IgD-negative memory B cell (primary cell): ENCODE data around the gene PCAT7. TPM values are rescaled to one million over a fixed set of nuclear protein-coding genes. Genes with fewer than 3 reads are reported as not detected.
"Not testable (repeated sequence)": the region's sequence is repeated elsewhere in the genome, so short reads cannot be mapped to it uniquely, and the experiment has no call there.

Source experiments
- H3K27ac Mint-ChIP-seq, 3 donors: one replicate each; pipeline ENCODE4 v1.8.0; 2020 to 2022; ENCODE audit warnings: mild to moderate bottlenecking in 3 of 3, mixed read lengths in 3 of 3, moderate library complexity in 1 of 3
- H3K27me3 Mint-ChIP-seq: one replicate; pipeline ENCODE4 v1.8.0; 2021; ENCODE audit warnings: mixed read lengths
- H3K36me3 Mint-ChIP-seq: one replicate; pipeline ENCODE4 v1.8.0; 2020; ENCODE audit warnings: mild to moderate bottlenecking, mixed read lengths
- H3K4me1 Mint-ChIP-seq, 3 donors: one replicate each; pipeline ENCODE4 v1.8.0; 2020 to 2022; ENCODE audit warnings: mixed read lengths in 3 of 3, mild to moderate bottlenecking in 1 of 3
- H3K4me3 Mint-ChIP-seq, 4 donors: one replicate each; pipeline ENCODE4 v1.8.0; 2020 to 2022; ENCODE audit warnings: mild to moderate bottlenecking in 4 of 4, mixed read lengths in 4 of 4, moderate library complexity in 3 of 4
- H3K9me3 Mint-ChIP-seq, 3 donors: one replicate each; pipeline ENCODE4 v1.8.0; 2020 to 2021; ENCODE audit warnings: mixed read lengths in 3 of 3, mild to moderate bottlenecking in 1 of 3
- polyA plus RNA-seq: library from polyadenylated mRNA; unstranded; fragments of 300-500 nt; fragmentation: Illumina TruSeq; gene quantifications from one replicate; pipeline ENCODE4 v1.2.3, GENCODE V29; 2021

The PCAT7 gene
- not detected for polyA plus RNA-seq

DNA sequence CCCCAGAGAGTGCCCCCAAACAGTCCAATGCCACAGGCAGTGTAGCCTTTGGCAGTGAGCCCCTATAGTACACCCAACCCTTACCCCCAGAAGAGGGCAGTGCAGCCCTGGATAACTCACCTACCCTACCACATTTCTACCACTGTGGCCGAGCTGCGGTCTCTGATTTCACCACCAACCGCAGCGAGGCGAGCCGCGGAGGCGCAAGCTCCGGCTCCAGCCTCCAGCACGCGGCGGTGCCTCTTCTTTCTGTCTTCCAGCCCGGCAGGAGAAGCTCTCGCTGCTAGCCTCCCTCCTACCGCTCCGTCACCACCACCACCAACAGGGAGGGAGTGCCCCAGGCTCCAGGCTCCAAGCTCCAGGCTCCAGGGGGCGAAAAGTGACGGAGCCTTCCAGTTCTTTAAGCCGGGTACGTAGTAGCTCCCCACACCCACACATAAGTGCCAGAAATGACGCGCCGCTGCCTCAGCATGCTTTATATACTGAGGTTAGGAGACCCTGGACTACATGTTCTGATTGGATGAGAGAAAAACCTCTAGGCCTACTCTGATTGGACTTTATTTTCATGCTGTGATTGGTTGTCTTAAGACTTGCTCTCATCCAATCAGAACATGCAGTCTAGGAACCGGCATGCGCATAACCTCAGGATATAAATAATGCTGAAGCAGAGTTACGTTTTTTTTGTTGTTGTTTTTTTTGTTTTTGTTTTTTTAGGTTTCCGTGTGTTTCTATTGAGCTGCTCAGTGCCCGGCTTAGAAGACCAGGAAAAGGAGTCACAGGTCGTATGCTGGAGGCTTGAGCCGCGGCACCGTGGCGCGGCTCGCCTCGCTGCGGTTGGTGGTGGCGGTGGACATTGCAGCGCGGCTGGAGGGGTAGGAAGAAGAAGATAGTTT, at the start of gene PCAT7:
TSS of gene PCAT7 (plus strand) at position 645 of the 893 bp plus-strand sequence.
- H3K27me3 Mint-ChIP-seq: peaks cover 15% of the 10 kb centered on the region
- H3K27ac Mint-ChIP-seq: no peak within 1 kb of the TSS
- no peaks in the 10 kb centered on the region for H3K9me3 Mint-ChIP-seq
- H3K4me3 Mint-ChIP-seq: no peak within 1 kb of the TSS
- H3K36me3 Mint-ChIP-seq: no peaks in the 10 kb centered on the region
- no peaks in the 10 kb centered on the region for H3K4me1 Mint-ChIP-seq

DNA sequence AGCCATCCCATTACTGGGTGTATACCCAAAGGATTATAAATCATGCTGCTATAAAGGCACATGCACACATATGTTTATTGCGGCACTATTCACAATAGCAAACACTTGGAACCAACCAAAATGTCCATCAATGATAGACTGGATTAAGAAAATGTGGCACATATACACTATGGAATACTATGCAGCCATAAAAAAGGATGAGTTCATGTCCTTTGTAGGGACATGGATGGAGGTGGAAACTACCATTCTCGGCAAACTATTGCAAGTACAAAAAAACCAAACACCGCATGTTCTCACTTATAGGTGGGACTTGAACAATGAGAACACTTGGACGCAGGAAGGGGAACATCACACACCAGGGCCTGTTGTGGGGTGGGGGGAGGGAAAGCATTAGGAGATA, 48.5 kb upstream of the PCAT7 start:
- peaks cover 13% of the 10 kb centered on the region for H3K27me3 Mint-ChIP-seq
- not testable (repeated sequence) for H3K27ac Mint-ChIP-seq, H3K4me3 Mint-ChIP-seq

DNA sequence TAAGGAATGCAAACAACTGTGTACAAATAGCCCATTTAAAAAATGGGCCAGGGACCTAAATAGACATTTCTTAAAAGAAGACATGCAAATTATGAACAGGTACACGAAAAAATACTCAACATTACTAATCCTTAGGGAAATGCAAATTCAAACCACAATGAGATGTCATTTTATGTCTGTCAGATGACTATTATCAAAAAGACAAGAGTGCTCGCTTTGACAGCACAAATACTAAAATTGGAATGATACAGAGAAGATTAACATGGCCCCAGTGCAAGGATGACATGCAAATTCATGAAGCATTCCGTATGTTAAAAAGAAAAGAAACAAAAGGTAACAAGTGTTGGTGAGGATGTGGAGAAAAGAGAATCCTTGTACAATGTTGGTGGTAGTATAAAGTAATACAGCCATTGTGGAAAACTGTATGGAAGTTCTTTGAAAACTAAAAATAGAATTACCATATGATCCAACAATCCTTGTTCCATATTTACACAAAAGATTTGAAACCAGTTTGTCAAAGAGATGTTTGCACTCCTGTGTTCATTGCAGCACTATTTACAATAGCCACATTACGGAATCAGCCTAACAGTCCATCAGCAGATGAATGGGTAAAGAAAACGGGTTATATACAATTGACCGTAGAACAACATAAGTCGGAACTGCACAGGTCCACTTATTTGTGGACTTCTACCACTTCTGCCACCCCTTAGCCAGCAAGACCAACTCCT, 47.2 kb upstream of the PCAT7 start:
- Mint-ChIP-seq H3K4me1 (peaks cover 0 to 1% (median 0%) of the 10 kb centered on the region in 3 donors), H3K27me3 (peaks cover 15% of the 10 kb centered on the region), H3K36me3 (no peaks in the 10 kb centered on the region), H3K9me3 (peaks cover 0 to 4% (median 1%) of the 10 kb centered on the region in 3 donors), H3K4me3 (no peak overlapping the region), H3K27ac (no peak overlapping the region)

More for the DNA sequence above, 48.5 kb upstream of the PCAT7 start:
- H3K4me1 Mint-ChIP-seq, H3K9me3 Mint-ChIP-seq, H3K36me3 Mint-ChIP-seq: not testable (repeated sequence)

DNA sequence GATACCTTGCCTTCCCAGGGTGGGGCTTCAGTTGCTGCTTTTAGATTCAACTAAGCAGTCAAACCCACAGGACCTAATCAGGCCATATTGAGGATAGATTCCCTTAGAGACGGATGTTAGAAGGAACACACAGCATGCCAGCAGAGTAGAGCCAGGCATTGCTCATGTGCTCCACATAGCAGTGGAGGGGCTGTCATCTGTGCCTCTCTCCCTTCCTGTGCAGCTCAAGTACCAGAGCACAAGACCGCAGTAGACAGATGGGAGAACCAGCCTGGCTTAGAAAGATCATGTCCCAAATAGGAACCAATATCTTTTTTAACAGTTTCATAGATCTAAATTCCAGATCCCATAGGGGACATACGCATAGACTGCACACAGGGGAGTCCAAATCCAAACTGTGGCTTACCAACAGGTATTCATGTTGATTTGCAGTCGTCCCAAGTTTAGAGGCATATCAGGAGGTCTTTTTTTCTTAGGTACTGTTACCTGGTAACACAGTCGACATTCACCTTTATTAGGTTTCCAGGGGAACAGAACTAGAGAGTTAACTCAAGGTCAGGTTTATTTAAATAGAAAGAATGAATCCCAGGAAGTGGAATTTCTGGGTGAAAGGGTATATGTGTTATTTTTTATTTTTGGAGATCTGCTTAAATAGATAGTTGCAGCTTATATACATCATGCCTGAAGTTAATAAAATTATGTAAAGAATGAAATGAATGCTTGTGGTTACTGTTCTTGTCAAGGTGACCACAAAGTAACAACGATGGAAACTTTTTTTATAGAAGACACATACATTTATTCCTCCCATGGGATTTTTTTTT, 43.5 kb upstream of the PCAT7 start:
- peaks cover 6% of the 10 kb centered on the region for H3K27me3 Mint-ChIP-seq
- peaks cover 0 to 1% (median 0%) of the 10 kb centered on the region in 3 donors for H3K9me3 Mint-ChIP-seq
- H3K4me3 Mint-ChIP-seq: no peak overlapping the region
- no peak overlapping the region for H3K27ac Mint-ChIP-seq
- no peaks in the 10 kb centered on the region for H3K36me3 Mint-ChIP-seq
- H3K4me1 Mint-ChIP-seq: peaks cover 0 to 1% (median 0%) of the 10 kb centered on the region in 3 donors

DNA sequence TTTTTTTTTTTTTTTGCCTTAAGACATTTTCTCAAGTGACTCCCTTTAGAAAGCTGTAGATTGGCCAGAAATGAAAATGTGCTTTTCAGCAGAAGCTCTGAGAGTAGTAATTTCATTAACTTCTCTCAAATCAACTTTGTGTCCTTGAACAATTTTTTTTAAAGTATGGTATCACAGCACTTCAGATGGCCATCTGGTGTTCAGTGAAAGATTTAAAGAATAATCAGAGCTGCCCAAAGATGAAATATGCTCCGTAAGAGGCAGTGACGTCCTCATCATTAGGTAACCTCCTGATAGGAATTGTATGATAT, 43.0 kb upstream of the PCAT7 start:
- peaks cover 0 to 1% (median 0%) of the 10 kb centered on the region in 3 donors for H3K9me3 Mint-ChIP-seq
- H3K27ac Mint-ChIP-seq: no peak overlapping the region
- H3K4me1 Mint-ChIP-seq: peaks cover 0 to 1% (median 0%) of the 10 kb centered on the region in 3 donors
- H3K4me3 Mint-ChIP-seq: no peak overlapping the region
- no peaks in the 10 kb centered on the region for H3K36me3 Mint-ChIP-seq
- H3K27me3 Mint-ChIP-seq: peaks cover 4% of the 10 kb centered on the region

DNA sequence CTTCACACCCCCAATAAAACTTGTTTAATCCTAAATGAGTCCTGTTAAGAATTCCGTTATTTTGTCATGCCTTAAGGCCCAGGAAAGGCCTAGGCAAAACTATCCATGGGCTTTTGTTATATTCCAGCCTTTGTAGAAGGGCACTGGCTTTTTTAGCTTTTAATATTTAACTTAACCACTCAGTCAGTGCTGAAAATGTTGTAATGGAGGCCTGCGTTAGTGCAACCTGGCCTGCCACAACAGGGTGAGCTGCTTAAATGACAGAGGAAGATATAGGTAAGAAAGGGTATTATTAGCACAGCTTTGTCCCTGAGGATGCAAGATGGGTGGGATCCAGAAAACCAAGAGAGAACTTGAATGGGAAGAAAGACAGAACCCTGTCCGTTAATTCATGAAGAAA, 40.2 kb upstream of the PCAT7 start:
- no peaks in the 10 kb centered on the region for H3K4me1 Mint-ChIP-seq
- no peak overlapping the region for H3K4me3 Mint-ChIP-seq
- no peaks in the 10 kb centered on the region for H3K36me3 Mint-ChIP-seq

DNA sequence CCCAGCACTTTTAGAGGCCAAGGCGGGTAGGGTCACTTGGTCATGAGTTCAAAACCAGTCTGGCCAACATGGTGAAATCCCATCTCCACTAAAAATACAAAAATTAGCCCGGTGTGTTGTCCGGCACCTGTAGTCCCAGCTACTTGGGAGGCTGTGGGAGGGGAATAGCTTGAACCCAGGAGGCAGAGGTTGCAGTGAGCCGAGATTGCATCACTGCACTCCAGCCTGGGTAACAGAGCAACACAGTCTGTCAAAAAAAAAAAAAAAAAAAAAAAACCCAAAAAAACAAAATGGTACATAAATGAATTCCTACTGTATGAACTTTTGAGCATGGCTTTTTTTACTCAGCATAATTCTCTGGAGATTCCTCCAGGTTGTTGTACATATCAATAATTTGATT, 37.6 kb upstream of the PCAT7 start:
- no peak overlapping the region for H3K4me3 Mint-ChIP-seq
- H3K27ac Mint-ChIP-seq: no peak overlapping the region
- H3K9me3 Mint-ChIP-seq: peaks cover 0 to 3% (median 1%) of the 10 kb centered on the region in 3 donors
- H3K27me3 Mint-ChIP-seq: peaks cover 3% of the 10 kb centered on the region
- no peaks in the 10 kb centered on the region for H3K4me1 Mint-ChIP-seq
- no peaks in the 10 kb centered on the region for H3K36me3 Mint-ChIP-seq

More for the DNA sequence above, 40.2 kb upstream of the PCAT7 start:
- H3K27ac Mint-ChIP-seq: no peak overlapping the region
- peaks cover 4% of the 10 kb centered on the region for H3K27me3 Mint-ChIP-seq
- H3K9me3 Mint-ChIP-seq: no peaks in the 10 kb centered on the region

DNA sequence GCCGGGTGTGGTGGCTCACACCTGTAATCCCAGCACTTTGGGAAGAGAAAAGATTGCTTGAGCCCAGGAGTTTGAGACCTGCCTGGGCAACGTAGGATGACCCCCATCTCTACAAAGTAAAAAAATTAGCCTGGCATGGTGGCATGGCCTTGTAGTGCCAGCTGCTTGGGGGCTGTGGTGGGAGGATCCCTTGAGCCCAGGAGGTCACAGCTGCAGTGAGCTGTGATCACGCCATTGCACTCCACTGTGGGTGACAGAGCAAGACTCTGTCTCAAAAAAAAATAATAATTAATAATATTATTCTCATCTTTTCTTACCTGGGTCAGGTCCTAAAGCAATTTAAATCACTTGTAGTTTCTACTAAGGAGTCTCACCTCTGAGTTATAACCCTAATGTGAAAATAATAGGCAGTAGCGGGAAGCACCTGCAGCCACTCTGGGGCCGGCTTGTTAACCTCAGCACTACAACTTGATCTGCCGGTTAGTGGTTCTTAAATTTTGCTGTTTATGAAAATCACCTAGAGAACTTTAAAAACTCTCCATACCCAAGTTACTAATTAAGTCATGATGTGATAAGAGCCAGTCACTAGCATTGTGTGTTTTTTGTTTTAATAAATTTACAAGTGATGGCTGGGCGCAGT, 29.4 kb upstream of the PCAT7 start:
- Mint-ChIP-seq H3K9me3 (peaks cover 0 to 1% (median 0%) of the 10 kb centered on the region in 3 donors), H3K27ac (no peak overlapping the region), H3K27me3 (peaks cover 6% of the 10 kb centered on the region)

DNA sequence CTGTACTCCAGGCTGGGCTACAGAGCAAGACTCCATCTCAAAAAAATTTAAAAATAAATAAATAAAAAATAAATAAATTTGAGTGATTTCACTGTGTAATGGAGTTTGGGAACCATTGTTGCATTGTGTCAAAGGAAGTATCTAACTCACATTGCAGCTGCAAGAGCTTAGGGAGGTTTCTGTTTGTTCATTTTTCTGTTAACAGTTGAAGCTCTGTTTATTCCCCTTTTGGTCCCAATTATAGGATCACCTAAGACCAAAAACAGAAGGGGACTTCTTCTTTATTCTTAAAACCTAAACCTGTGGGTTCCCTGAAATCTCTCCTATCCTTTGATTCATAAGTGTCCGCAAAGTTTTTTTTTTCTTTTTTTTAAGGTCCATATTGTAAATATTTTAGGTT, 28.6 kb upstream of the PCAT7 start:
- Mint-ChIP-seq H3K4me1 (no peaks in the 10 kb centered on the region), H3K27me3 (peaks cover 8% of the 10 kb centered on the region), H3K27ac (no peak overlapping the region), H3K9me3 (peaks cover 0 to 1% (median 1%) of the 10 kb centered on the region in 3 donors), H3K36me3 (no peaks in the 10 kb centered on the region), H3K4me3 (no peak overlapping the region)

More for the DNA sequence above, 29.4 kb upstream of the PCAT7 start:
- H3K36me3 Mint-ChIP-seq: no peaks in the 10 kb centered on the region
- no peak overlapping the region for H3K4me3 Mint-ChIP-seq
- no peaks in the 10 kb centered on the region for H3K4me1 Mint-ChIP-seq

DNA sequence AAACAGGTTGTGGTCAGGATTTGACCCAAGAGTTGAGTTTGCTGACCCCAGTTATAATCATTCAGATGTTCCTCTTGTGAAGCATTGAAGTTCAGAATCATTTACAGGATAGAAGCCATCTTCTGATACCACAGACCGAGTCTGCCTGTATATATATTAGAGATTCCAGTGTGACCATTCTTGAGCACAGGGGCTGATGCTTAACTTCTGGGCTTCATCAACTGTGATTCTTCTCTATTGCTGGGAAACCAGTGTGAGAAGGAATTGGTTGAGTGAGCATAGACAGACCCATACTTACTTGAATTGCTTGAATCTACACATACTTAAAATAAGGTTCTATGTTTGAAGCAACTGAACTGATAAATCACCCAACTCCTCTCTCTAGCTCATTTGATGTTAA, 27.9 kb upstream of the PCAT7 start:
- H3K4me3 Mint-ChIP-seq: no peak overlapping the region
- no peaks in the 10 kb centered on the region for H3K36me3 Mint-ChIP-seq
- no peaks in the 10 kb centered on the region for H3K4me1 Mint-ChIP-seq
- H3K27me3 Mint-ChIP-seq: peaks cover 9% of the 10 kb centered on the region
- H3K9me3 Mint-ChIP-seq: peaks cover 0 to 1% (median 0%) of the 10 kb centered on the region in 3 donors
- H3K27ac Mint-ChIP-seq: no peak overlapping the region

DNA sequence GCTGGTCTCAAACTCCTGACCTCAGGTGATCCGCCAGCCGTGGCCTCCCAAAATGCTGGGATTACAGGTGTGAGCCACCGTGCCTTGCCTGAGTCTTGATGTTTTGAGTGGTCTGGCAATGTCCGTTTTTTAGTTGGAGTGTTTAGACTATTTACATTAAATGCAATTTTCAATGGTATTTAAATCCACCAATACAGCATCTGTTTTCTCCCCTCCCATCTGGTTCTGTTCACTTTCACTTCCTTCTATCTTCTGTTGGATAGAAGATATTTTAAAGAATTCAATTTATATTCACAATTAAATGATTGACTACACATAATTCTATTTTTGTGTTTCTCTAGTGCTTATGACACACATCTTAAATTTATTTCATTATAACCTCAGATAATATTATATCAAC, 26.0 kb upstream of the PCAT7 start:
- Mint-ChIP-seq H3K9me3 (peaks cover 0 to 1% (median 0%) of the 10 kb centered on the region in 3 donors), H3K4me1 (no peaks in the 10 kb centered on the region), H3K27me3 (peaks cover 10% of the 10 kb centered on the region), H3K36me3 (no peaks in the 10 kb centered on the region), H3K4me3 (no peak overlapping the region), H3K27ac (no peak overlapping the region)

DNA sequence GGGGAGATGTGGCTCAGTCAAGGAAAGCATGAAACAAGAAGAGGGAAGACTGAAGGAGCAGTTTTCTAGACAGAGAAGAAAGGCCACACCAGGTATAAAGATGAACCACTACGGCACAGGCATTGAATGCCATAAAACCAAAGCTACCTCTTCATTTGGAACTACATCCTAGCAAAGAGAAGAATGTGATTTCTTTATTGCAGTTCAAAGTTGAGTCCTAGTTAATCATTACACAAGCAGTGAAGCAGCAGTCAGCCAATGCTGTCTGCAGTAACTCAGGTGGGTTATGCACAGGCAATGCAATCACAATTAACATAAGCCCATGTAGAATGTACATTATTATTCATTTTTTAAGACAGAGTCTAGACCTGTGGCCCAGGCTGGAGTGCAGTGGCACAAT, 21.7 kb upstream of the PCAT7 start:
- H3K9me3 Mint-ChIP-seq: peaks cover 0 to 1% (median 0%) of the 10 kb centered on the region in 3 donors
- no peak overlapping the region for H3K4me3 Mint-ChIP-seq
- no peak overlapping the region for H3K27ac Mint-ChIP-seq
- no peaks in the 10 kb centered on the region for H3K36me3 Mint-ChIP-seq
- H3K4me1 Mint-ChIP-seq: no peaks in the 10 kb centered on the region
- peaks cover 10% of the 10 kb centered on the region for H3K27me3 Mint-ChIP-seq

DNA sequence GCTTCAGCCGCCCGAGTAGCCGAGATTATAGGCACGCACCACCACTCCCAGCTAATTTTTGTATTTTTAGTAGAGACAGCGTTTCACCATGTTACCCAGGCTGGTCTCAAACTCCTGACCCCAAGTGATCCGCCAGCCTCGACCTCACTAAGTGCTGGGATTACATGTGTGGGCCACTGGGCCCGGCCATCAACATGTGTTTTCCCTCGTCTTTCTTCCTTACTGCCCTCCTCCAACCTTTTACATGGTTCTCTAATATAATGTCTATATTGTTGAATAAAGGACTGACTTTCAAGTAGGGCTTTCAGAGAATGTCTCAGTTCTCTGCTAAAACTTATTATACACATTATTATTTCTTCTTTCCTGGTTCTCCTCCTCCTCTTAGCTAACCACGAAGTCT, 21.3 kb upstream of the PCAT7 start:
- no peaks in the 10 kb centered on the region for H3K4me1 Mint-ChIP-seq
- peaks cover 0 to 1% (median 0%) of the 10 kb centered on the region in 3 donors for H3K9me3 Mint-ChIP-seq
- no peaks in the 10 kb centered on the region for H3K36me3 Mint-ChIP-seq
- H3K27ac Mint-ChIP-seq: no peak overlapping the region
- peaks cover 10% of the 10 kb centered on the region for H3K27me3 Mint-ChIP-seq
- H3K4me3 Mint-ChIP-seq: no peak overlapping the region

DNA sequence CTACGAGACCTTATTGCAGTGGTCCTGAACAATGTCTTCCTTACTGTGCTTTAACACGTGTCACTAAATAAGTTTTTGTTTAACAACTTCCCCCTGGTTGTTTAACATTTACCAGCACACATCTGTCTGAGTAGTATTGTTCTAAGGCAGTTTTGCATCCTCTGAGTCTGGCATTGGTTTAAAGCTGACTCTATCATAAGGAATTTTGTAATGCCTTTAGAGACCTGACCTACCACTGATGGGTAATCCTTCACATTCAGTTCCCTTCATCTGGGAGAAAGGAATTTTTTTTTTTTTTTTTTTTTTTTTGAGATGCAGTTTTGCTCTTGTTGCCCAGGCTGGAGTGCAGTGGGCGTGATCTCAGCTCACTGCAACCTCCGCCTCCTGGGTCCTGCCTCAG, 20.0 kb upstream of the PCAT7 start:
- Mint-ChIP-seq H3K27ac (no peak overlapping the region), H3K4me3 (no peak overlapping the region), H3K9me3 (peaks cover 0 to 1% (median 0%) of the 10 kb centered on the region in 3 donors), H3K4me1 (no peaks in the 10 kb centered on the region), H3K27me3 (peaks cover 9% of the 10 kb centered on the region), H3K36me3 (no peaks in the 10 kb centered on the region)
